Forelimb muscle (tissue), 1 donor: ENCODE data around the gene ERC2. TPM values are rescaled to one million over a fixed set of nuclear protein-coding genes. Genes with fewer than 3 reads are reported as not detected.

Source experiments
- DNase-seq: peaks from one replicate; pipeline ENCODE4 v3.0.0-alpha.2; 2013; ENCODE audit warnings: low read depth
- polyA plus RNA-seq: library from polyadenylated mRNA; unstranded; fragments of 120-200 nt; gene quantifications from one replicate; pipeline ENCODE4 v1.2.1, GENCODE V29; 2013; ENCODE audit not compliant: insufficient read length

The ERC2 gene
- polyA plus RNA-seq, 1 donor: 1.2 TPM

- no peak for DNase-seq
Measured at GRCh38 chr3:55647063-55647462, 821.2 kb downstream of the ERC2 start.

- DNase-seq: no peak
Measured at GRCh38 chr3:55646121-55646520, 822.1 kb downstream of the ERC2 start.

- no peak for DNase-seq
Measured at GRCh38 chr3:55645422-55645821, 822.8 kb downstream of the ERC2 start.

- no peak for DNase-seq
Measured at GRCh38 chr3:55643283-55643682, 825.0 kb downstream of the ERC2 start.

- DNase-seq: no peak
Measured at GRCh38 chr3:55641964-55642363, 826.3 kb downstream of the ERC2 start.

GRCh38 chr3:55639896-55640765, 828.1 kb downstream of the ERC2 start:
- no peak for DNase-seq

GRCh38 chr3:55639143-55639542, 829.1 kb downstream of the ERC2 start:
- no peak for DNase-seq

- DNase-seq: no peak
Measured at GRCh38 chr3:55637906-55638638, 830.2 kb downstream of the ERC2 start.

- no peak for DNase-seq
Measured at GRCh38 chr3:55636300-55637195, 831.7 kb downstream of the ERC2 start.

GRCh38 chr3:55634345-55634744, 833.9 kb downstream of the ERC2 start:
- no peak for DNase-seq

- DNase-seq: no peak
Measured at GRCh38 chr3:55633333-55633732, 834.9 kb downstream of the ERC2 start.

- no peak for DNase-seq
Measured at GRCh38 chr3:55631766-55632331, 836.4 kb downstream of the ERC2 start.

- no peak for DNase-seq
Measured at GRCh38 chr3:55630921-55631299, 837.4 kb downstream of the ERC2 start.

GRCh38 chr3:55630280-55630920, 837.9 kb downstream of the ERC2 start:
- DNase-seq: no peak

GRCh38 chr3:55629432-55629831, 838.8 kb downstream of the ERC2 start:
- DNase-seq: no peak

GRCh38 chr3:55626279-55626665, 842.0 kb downstream of the ERC2 start:
- no peak for DNase-seq

GRCh38 chr3:55624238-55624637, 844.0 kb downstream of the ERC2 start:
- no peak for DNase-seq

GRCh38 chr3:55623786-55624185, 844.5 kb downstream of the ERC2 start:
- DNase-seq: no peak

- DNase-seq: no peak
Measured at GRCh38 chr3:55622733-55623132, 845.5 kb downstream of the ERC2 start.

- DNase-seq: no peak
Measured at GRCh38 chr3:55622116-55622515, 846.2 kb downstream of the ERC2 start.

GRCh38 chr3:55621648-55622047, 846.6 kb downstream of the ERC2 start:
- DNase-seq: no peak
